Measurements from ENCODE around the gene SNAPC2.
"Not testable (repeated sequence)": the region's sequence is repeated elsewhere in the genome, so short reads cannot be mapped to it uniquely, and the experiment has no call there.

SNAPC2 gene

DNA sequence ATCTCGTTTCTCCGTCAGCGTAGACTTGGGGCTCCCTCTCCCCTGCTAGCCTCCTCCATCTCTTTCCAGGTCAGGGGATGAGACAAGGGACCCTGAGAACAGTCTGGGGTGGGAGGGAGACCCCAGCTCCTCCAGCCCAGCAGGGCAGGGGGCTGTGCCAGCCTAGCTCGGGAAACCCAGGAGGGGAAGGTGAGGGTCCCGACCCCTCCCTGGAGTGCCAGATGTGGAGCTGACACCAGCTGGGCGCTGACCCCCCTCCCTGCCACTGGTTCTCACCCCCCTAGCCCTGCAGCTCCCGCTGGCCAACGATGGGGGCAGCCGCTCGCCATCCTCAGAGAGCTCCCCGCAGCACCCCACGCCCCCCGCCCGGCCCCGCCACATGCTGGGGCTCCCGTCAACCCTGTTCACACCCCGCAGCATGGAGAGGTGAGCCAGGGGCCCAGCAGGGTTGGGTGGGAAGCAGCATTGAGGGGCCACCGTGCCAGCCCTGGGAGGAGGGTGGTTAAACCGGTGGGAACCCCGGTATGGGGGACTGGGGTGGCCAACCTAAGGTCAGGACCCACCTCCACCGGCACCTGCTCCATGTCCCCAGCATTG lies 10.6 kb upstream of the SNAPC2 start:
- DNase-seq (ENCODE audit: low read depth in 2 of 2): no peak

DNA sequence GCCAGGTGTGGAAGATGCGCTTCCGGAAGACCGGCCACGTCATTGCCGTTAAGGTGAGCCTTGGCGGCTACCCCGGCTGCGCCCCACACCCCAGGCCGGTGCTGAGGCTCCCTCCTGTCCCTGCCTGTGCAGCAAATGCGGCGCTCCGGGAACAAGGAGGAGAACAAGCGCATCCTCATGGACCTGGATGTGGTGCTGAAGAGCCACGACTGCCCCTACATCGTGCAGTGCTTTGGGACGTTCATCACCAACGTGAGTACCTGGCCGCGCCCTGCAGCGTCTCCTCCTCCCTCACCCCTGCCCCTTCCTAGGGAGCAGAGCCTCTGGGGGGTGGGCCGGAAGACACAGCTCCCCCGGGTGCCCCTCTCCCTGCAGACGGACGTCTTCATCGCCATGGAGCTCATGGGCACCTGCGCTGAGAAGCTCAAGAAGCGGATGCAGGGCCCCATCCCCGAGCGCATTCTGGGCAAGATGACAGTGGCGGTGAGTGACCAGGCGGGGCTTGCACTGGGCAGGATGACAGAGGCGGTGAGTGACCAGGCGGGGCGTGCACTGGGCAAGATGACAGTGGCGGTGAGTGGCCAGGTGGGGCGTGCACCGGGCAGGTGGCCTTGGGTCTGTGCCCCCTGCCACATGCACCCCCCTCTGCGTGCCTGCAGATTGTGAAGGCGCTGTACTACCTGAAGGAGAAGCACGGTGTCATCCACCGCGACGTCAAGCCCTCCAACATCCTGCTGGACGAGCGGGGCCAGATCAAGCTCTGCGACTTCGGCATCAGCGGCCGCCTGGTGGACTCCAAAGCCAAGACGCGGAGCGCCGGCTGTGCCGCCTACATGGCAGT lies 9.6 kb upstream of the SNAPC2 start:
- DNase-seq (ENCODE audit: low read depth in 2 of 2): no peak

DNA sequence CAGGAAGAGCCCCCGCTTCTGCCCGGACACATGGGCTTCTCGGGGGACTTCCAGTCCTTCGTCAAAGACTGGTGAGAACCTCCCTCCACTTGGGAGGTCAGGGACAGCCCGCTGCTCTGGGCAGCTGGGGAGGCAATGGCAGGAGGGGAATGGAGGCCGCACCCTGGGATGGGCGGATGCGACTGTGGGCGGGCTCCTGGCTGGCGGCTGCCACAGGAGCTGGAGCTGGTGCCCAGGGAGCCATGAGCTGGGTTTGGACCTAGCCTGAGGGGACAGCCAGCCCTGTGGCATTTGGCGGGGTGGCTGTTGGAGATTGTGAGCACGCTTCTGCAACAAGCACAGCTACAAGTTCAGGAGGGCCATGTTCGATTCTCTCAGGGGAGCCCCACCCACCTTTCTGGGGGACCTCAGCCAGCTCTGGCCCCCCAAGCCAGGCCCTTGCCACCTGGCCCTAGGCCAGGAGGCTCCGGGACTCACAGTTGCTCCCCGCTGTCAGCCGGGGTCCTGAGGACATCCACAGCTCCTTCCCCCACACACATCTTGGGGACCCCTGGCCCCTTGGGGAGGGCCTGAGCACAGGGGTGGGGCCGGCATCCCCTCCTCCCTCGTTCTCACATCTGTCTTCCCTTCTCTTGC lies 8.5 kb upstream of the SNAPC2 start:
- no peak for DNase-seq (ENCODE audit: low read depth in 2 of 2)

DNA sequence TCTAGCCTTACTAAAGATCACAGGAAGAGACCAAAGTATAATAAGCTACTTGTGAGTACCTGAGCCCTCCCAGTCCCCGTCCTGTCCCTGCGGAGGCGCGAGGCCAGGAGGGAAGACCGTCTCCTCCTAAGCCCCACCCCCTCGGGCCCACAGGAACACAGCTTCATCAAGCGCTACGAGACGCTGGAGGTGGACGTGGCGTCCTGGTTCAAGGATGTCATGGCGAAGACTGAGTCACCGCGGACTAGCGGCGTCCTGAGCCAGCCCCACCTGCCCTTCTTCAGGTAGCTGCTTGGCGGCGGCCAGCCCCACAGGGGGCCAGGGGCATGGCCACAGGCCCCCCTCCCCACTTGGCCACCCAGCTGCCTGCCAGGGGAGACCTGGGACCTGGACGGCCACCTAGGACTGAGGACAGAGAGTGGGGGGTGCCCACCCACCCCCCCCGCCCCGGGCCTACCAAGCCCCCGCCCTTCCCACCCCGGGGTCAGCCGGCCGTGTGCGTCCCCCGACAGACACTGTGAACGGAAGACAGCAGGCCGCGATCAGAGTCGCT lies 7.9 kb upstream of the SNAPC2 start:
- DNase-seq (ENCODE audit: low read depth in 2 of 2): no peak

DNA sequence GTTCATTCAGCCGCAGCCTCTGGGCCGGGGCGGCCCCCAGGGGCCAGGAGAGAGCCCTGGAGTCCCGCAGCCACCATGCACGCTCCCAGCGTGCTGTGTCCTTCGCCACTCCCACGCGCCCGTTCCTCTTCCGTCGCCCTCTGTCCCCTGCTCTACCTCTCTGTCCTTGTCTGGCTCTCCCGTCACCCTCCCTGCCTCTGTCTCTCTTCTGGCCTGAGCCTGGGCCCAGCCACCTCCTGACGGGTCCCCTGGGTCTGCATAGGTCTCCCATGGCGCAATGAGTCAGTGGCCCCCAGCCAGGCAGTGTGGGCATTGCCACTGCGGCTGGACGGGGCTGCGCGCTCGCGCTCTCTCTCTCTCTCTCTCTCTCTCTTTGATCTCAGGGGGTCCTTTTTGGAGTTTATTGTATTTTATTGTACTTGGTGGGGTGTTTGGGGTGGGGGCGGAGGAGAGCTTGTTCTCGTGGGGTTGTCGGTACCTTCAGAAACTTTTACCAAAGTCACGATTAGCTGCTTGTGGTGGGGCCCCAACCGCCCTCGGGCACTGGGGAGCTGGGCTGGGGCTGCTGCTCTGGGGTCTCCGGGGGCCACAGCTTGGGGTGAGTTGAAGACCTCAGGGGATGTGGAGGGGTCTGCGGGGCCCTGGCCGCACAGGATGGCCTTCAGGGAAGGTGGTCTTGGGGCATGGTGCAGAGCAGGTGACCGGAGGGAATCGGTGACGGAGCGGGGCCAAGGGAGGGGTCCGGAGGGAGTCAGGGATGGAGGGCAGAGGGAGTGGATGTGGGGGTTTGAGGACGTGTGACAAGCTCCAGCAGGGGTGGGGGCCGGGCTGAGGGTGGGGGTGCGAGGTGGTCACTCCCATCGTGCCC lies 7.2 kb upstream of the SNAPC2 start:
- DNase-seq (ENCODE audit: low read depth in 2 of 2): no peak

DNA sequence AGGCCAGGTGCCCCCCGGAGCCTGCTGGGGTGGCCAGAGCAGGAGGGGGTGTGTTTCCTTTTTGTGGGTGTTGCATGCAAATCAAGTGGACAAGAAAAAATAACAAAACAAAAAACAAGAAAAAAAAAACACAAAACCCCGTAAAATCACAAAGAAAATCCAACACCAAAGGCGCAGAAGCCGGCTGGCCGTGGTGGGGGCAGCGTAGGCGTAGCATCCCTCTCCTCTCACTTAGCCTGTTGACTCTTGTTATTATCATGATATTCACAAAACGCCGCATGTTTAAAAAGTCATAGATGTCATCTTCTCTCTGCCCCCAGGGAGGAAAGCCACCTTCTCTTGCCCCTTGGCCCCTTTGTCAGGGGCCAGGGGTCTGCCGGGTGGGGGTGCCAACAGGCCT lies 6.5 kb upstream of the SNAPC2 start:
- DNase-seq (ENCODE audit: low read depth in 2 of 2): no peak

DNA sequence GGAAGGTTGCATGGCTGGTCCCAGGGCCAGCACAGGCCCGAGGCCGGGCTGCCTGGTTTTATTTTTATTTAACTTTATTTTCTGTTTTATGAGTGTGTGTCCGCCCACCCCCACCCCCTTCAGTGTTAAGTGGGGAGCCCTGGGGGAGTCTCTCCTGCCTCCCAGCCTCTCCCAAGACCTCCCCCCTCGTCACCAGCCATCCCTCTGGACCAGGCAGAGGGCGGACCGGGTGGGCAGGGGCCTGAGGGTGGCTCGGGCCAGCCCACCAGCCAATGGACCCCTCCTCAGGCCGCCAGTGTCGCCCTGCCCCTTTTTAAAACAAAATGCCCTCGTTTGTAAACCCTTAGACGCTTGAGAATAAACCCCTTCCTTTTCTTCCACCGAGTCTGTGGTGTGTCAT lies 6.0 kb upstream of the SNAPC2 start:
- DNase-seq (ENCODE audit: low read depth in 2 of 2): no peak

DNA sequence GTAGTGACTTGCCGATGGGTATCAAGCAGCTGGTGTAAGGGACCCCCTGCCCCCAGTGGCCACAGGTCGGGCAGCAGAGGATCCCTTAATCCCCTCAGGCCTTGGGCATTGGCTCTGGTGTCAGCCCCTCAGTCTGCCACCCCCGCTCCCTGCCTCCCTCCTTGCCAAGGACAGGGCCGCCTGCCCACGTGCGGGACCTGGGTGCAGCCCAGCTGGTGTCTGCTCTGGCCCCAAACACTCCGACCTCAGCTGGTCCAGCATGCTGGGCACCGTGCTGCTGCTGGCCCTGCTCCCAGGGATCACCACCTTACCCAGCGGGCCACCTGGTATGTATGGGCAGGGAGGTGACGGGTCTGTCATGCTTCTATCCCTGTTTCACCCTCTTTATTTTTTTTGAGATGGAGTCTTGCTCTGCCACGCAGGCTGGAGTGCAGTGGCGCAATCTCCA lies 5.5 kb upstream of the SNAPC2 start, which contains the start of gene TGFBR3L:
Gene TGFBR3L (plus strand): TSS at position 233 of the 448 bp plus-strand sequence.
- no peak for DNase-seq (ENCODE audit: low read depth in 2 of 2)

DNA sequence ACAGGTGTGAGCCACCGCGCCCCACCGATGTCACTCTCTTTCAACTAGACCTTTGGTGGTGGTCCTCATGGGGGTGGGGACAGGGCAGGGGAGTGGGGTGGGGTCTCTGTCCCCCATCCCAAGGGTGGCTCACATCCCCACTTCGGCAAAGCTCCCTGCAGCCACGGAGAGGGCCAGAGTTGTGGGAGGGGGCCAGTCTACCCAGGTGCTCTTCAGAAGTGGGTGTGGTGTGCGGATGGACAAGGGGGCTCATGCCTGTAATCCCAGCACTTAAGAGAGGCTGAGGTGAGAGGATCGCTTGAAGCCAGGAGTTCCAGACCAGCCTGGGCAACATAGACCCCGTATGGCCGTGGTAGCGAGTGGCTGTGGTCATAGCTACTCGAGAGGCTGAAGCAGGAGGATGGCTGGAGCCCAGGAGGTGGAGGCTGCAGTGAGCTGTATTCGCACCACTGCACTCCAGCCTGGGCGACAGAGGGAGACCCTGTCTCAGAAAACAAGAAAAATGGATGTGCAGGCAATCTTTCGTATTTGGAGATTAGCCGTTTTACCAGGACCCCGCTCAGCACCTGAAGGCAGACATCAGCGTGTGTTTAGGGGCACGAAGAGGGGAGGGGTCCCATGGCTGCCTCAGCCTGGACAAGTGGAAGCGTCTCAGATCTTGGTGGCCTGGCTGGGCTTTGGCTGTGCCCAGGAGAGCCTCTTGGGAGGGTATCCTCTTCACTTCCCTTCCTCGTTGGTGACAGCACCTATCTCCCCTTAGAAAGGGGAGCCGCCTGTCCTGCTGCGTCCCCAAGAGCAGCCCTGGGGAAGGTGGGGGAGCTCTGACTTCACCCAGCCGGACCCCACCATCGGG lies 4.7 kb upstream of the SNAPC2 start:
- no peak for DNase-seq (ENCODE audit: low read depth in 2 of 2)

DNA sequence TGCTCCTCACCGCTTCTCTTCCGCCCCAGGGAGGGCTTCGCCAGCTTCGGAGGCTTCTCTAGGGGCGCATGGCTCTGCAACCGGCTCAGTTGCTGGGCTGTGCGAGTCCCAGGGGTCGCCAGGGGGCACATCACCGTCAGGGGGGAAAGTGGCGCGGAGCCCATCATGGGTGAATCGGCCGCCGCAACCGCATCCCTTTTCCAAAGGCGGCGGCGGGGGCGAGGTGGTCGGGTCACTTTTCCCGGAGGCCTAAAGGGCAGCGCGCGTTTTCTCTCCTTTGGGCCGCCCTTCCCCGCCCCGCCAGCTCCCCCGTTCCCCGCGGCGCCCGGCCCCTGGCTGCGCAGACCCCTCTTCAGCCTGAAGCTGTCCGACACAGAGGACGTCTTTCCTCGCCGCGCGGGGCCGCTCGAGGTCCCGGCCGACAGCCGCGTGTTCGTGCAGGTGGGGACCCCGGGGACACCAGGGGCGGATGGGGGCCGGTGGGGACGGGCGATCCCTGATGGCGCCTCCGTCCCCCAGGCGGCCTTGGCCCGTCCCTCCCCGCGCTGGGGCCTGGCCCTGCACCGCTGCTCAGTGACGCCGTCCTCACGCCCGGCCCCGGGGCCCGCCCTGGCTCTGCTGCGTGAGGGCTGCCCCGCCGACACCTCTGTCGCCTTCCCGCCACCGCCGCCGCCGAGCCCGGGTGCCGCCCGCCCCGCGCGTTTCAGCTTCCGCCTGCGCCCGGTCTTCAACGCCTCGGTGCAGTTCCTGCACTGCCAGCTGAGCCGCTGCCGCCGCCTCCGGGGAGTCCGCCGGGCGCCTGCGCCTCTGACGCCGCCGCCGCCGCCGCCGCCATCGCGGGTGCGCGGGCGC lies 3.8 kb upstream of the SNAPC2 start:
- DNase-seq (ENCODE audit: low read depth in 2 of 2): no peak

DNA sequence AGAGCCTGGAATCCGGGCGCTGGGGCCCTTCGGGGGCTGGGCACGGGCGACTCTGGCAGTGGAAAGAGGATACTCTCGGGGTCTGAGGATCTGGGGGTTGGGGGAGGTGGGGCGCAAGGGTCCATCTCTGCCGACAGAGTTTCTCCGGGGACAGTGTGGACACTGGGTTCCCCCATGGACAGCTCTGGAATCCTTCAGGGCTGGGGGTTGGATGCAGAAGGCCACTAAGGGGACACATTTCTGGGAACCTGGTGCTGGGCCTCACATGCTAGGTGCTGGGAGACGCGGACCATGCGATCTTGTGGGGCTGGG lies 3.2 kb upstream of the SNAPC2 start:
- DNase-seq (ENCODE audit: low read depth in 2 of 2): no peak

DNA sequence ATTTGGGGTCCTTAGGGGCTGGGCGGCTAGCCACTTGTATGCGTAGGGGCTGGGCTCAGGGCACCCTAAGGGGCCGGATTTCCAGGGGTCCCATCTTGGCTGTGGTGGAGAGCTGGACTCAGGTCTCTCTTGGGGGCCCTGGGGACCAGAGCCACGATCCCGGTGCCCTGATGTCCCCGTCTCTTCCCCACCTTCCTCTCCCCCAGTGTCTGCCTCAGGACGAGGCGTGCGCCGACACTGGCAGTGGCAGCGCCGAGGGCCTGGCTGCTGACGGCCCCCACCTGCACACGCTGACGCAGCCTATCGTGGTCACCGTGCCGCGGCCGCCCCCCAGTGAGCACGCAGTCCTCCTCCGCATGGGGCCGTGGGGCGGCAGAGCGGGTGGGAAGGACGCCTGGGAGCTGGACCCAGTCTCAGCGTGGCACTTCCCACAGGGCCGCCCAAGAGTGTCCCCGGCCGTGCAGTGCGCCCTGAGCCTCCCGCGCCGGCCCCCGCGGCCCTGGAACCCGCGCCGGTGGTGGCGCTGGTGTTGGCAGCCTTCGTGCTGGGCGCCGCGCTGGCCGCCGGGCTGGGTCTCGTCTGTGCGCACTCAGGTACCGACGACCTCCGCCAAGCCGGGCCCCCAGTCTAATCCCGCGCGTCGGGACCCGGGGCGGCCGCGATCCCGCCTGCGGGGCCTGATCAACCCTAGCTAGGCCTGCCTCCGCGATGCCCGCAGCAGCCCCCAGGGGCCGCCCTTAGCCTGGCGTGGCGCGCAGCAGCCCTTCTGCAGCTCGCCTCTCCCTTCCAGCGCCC lies 2.7 kb upstream of the SNAPC2 start:
- DNase-seq (ENCODE audit: low read depth in 2 of 2): peak in 1 of 2 donors; percentile 49

DNA sequence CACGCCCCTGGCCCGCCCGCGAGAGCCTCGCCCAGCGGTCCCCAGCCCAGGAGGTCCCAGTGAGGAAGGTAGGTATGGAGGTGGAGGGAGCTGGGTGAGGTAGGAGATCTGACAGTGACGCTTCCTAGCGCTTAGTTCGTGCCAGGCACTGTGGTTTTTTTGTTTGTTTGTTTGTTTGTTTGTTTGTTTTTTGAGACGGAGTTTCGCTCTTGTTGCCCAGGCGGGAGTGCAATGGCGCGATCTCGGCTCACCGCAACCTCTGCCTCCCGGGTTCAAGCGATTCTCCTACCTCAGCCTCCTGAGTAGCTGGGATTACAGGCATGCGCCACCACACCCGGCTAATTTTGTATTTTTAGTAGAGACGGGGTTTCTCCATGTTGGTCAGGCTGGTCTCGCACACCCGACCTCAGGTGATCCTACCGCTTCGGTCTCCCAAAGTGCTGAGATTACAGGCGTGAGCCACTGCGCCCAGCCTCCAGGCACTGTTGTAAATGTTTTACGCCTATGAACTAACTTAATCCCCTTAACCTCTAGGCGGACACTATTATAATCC lies 2.0 kb upstream of the SNAPC2 start:
- DNase-seq (ENCODE audit: low read depth in 2 of 2): not testable (repeated sequence)

DNA sequence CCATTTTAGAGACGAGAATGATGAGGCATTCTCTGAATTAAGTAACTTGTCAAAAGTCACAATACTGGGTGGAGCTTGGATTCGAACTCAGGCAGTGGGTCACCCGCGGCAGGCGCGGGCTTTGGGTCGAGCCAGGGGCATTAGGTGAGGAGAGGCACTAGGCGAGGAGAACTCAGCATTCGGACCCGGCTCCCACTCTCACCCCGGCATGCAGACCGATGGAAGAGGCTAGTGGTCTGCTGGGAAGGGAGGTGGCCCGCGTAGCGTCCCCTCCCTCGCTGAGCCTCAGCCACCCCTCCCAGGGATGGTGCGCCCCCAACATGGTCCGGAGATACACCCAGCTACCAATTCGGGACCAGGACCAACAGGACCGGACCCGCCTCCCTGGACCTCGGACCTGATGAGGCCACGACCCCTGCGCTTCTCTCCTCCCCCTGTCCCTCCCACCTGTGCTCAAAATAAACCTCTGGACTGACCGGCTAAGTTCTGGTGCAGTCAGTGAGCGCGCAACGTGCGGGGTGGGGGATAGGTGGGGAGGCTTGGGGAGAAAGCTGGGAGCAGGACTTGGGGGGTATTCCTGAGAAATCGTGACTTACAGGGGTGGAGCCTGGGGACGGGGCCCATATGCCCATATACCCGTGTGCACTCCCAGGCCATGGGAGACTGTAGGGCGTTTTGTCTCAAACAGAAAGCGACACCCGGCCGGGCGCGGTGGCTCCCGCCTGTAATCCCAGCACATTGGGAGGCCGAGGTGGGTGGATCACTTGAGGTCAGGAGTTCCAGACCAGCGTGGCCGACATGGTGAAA lies 1.3 kb upstream of the SNAPC2 start:
- no peak for DNase-seq (ENCODE audit: low read depth in 2 of 2)

DNA sequence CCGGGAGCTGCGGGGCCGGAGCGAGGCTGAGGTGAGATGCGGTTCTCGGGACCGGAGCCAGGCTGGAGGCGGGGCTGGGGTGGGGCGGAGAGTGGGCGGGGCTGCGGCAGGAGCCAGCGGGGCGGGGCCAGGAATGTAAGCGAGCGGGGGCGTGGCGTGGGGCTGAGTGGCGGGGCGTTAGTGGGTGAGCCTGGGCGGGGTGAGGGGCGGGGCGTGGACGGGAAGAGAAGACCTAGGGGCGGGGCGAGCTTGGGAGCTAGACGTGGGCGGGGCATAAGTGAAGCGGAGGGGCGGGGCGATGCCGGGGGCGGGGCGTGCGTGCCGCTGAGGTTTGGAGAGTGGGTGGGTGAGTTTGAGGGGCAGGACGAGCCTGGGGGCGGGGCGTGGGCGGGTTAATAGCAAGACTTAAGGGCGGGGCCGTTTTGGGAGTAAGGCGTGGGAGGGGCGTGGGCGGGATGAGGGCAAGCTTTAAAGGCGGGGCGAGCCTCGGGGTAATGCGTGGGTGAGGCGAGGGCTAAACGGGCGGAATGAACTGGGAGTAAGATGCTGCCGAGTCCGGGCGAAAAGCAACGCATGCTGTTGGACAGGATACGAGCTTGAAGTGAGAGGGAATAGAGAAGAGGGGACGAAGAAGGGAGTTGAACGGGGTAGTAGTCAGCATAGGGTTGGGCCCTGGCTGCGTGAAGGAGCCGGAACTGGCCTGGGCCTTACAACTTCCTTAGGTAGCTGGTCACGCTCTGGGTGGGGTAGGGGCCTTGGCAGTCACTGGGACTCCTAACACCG lies 572 bp downstream of the SNAPC2 start:
- peak; percentile 100 for DNase-seq (ENCODE audit: low read depth in 2 of 2)

DNA sequence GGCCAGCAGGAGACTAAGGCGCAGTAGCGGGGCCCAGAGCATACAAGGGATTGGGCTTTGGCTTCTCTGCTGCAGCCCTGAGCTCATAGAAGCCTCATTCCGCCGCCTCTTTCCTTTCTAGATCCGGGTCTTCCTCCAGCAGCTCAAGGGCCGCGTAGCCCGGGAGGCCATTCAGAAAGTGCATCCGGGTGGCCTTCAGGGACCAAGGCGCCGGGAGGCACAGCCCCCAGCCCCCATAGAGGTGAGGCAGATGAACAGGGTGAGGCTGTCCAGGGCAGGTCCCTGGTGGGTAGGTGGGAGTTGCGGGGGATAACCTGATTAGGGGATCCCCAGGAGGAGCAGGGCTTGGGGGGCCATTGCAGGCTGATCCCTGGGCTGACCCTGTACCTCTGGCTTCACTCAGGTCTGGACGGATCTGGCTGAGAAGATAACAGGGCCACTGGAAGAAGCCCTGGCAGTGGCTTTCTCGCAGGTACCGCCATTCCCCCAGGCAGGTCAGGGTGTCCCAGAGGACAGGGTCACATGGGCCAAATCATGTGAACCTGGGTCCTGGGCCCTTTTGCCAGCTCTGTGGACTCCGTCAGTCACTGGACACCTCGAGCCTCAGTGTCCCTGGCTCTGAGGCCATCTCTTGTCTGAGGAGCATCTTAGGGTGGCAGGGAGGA lies 1.3 kb downstream of the SNAPC2 start:
- DNase-seq (ENCODE audit: low read depth in 2 of 2): no peak
